SU-DHL-6 (cell line): Measurements from ENCODE around the gene STUB1.

Source experiments
- CTCF ChIP-seq: fragments of 200-600 bp; sonication (generic); IDR thresholded peaks from one replicate; pipeline ENCODE4 v1.5.1; 2017; ENCODE audit warnings: antibody characterized with exemption, mild to moderate bottlenecking, low read length, moderate library complexity; ENCODE audit not compliant: insufficient read depth, poor library complexity, severe bottlenecking
- EZH2phosphoT487 ChIP-seq: fragments of 200-600 bp; sonication (generic), shearing (Covaris generic); conservative IDR thresholded peaks from 2 replicates; pipeline ENCODE4 v1.6.1; 2018; ENCODE audit warnings: mild to moderate bottlenecking, antibody characterized with exemption, low read length, moderate library complexity, mixed read lengths

- no peak for TF ChIP-seq CTCF
- TF ChIP-seq EZH2phosphoT487 = no peak
Observed at GRCh38 chr16:636206-637080, 43.8 kb upstream of the STUB1 start, which contains the start of gene METTL26.
